ENCODE measurements around the gene STAMBPL1.

GRCh38 chr10:88848499-88848898, 31.5 kb upstream of the STAMBPL1 start:
- TF ChIP-seq CTCF (IDR thresholded peaks at IDR 0.05): no peak
- TF ChIP-seq POLR2AphosphoS5 (IDR thresholded peaks at IDR 0.05; ENCODE audit: low read depth, low read length): no peak
